C4-2B (cell line): ENCODE measurements around the gene CAGE1.

ENCODE experiments used
- CTCF ChIP-seq: fragments of 450-650 bp; conservative IDR thresholded peaks from 2 replicates; pipeline ENCODE4 v1.5.1; 2017; ENCODE audit warnings: mild to moderate bottlenecking
- ZFX ChIP-seq: fragments of 450-650 bp; IDR thresholded peaks from 2 replicates; pipeline ENCODE4 v1.6.1; 2017

- TF ChIP-seq CTCF (no peak), ZFX (no peak)
Observed at GRCh38 chr6:7304821-7305220, 84.7 kb downstream of the CAGE1 start.
